Suprapubic skin (tissue), 4 donors: Measurements from ENCODE around the gene ZNF229. TPM values are rescaled to one million over a fixed set of nuclear protein-coding genes. Genes with fewer than 3 reads are reported as not detected.

Experiments used
- DNase-seq, 2 donors: peaks; one replicate each; pipeline ENCODE4 v3.0.0-alpha.2; 2019; ENCODE audit warnings: low spot score in 2 of 2
- H3K27ac ChIP-seq: fragments of 200-600 bp; sonication (generic); one replicate; pipeline ENCODE4 v1.5.1; 2019
- H3K27me3 ChIP-seq: fragments of 200-600 bp; sonication (generic); one replicate; pipeline ENCODE4 v1.5.1; 2019
- H3K36me3 ChIP-seq: fragments of 200-600 bp; sonication (generic); one replicate; pipeline ENCODE4 v1.5.1; 2019
- H3K4me1 ChIP-seq: fragments of 200-600 bp; sonication (generic); one replicate; pipeline ENCODE4 v1.5.1; 2019
- H3K4me3 ChIP-seq: fragments of 200-600 bp; sonication (generic); one replicate; pipeline ENCODE4 v1.5.1; 2019; ENCODE audit warnings: mild to moderate bottlenecking
- H3K9me3 ChIP-seq: fragments of 200-600 bp; sonication (generic); one replicate; pipeline ENCODE4 v1.5.1; 2019
- CTCF ChIP-seq, 2 donors: fragments of 200-600 bp in 1 of 2; fragments of 450-650 bp in 1 of 2; sonication (generic) in 1 of 2; IDR thresholded peaks; one replicate each; pipeline ENCODE4 v1.5.1; 2016 to 2019; ENCODE audit warnings: antibody characterized with exemption in 2 of 2, mild to moderate bottlenecking in 1 of 2, moderate library complexity in 1 of 2
- EP300 ChIP-seq: sonication (generic); formaldehyde crosslinking; IDR thresholded peaks from one replicate; pipeline ENCODE4 v1.6.1; 2017; ENCODE audit warnings: antibody characterized with exemption
- POLR2A ChIP-seq, 2 donors: fragments of 450-650 bp; IDR thresholded peaks; one replicate each; pipeline ENCODE4 v1.6.1; 2017; ENCODE audit warnings: antibody characterized with exemption in 2 of 2, mild to moderate bottlenecking in 2 of 2, moderate library complexity in 2 of 2
- POLR2AphosphoS5 ChIP-seq, 3 donors: sonication (generic); formaldehyde crosslinking; IDR thresholded peaks; one replicate each; pipeline ENCODE4 v1.6.1; 2017; ENCODE audit warnings: antibody characterized with exemption in 3 of 3
- WGBS: methylation state at CpG from one replicate; pipeline ENCODE4 v1.1.5; 2018; 5-methylcytosine and 5-hydroxymethylcytosine counted together
- total RNA-seq, 4 donors: library from RNA; depleted of rRNA; stranded (reverse); fragments of >200 nt; gene quantifications; one replicate each; pipeline ENCODE4 v1.1.0, GENCODE V29; 2016

ZNF229 gene
- total RNA-seq, 4 donors from 2014 or later = 0.83 to 10.6 (median 1.6) TPM

DNA sequence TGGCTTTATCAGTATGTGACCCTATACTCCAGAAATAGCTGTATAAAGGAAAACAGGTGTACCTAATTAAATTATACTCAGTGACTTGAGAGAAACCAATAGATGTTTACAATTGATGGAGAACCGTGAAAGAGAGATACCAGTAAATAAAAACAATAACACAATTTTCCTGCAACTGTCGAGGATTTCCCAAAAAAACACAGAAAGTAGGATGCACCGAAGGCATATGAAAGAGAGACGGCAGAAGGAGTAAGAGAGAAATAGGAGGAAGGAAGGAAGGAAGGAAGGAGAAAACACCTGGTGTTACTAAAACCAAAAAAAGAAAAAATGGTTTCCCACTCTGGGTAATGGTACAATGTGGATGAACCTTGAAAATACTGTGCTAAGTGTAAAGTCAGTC lies 6.8 kb upstream of the ZNF229 start:
- no peak for TF ChIP-seq POLR2A (IDR thresholded peaks at IDR 0.05)
- no peak for TF ChIP-seq EP300
- TF ChIP-seq CTCF (IDR thresholded peaks at IDR 0.05) = no peak
- no peak for TF ChIP-seq POLR2AphosphoS5 (IDR thresholded peaks at IDR 0.05)
- H3K27ac ChIP-seq = no peak overlapping the region
- DNase-seq = no peak
- no peaks in the 10 kb centered on the region for H3K4me1 ChIP-seq
- H3K36me3 ChIP-seq = no peaks in the 10 kb centered on the region
- no peak overlapping the region for H3K4me3 ChIP-seq
- peaks cover 50% of the 10 kb centered on the region for H3K9me3 ChIP-seq
- H3K27me3 ChIP-seq = peaks cover 6% of the 10 kb centered on the region
- WGBS = 91% methylated on average over 4 of the region's 4 CpGs

GRCh38 chr19:44452367-44452766 lies 4.1 kb upstream of the ZNF229 start:
- no peaks in the 10 kb centered on the region for H3K36me3 ChIP-seq
- H3K4me1 ChIP-seq = no peaks in the 10 kb centered on the region
- peaks cover 10% of the 10 kb centered on the region for H3K27me3 ChIP-seq
- H3K27ac ChIP-seq = no peak overlapping the region
- no peak for DNase-seq
- TF ChIP-seq POLR2A (IDR thresholded peaks at IDR 0.05) (no peak), POLR2AphosphoS5 (IDR thresholded peaks at IDR 0.05) (no peak), EP300 (no peak), CTCF (IDR thresholded peaks at IDR 0.05) (no peak)
- no peak overlapping the region for H3K4me3 ChIP-seq
- WGBS = 91% methylated on average over 4 of the region's 4 CpGs
- H3K9me3 ChIP-seq = peaks cover 54% of the 10 kb centered on the region

- H3K9me3 ChIP-seq = peaks cover 54% of the 10 kb centered on the region
- no peak for DNase-seq
These were observed 3.4 kb upstream of the ZNF229 start for GRCh38 chr19:44451687-44452086.

GRCh38 chr19:44438441-44438840 lies 9.8 kb downstream of the ZNF229 start:
- no peak for DNase-seq
- WGBS = 94% methylated on average over 3 of the region's 3 CpGs
- peaks cover 43% of the 10 kb centered on the region for H3K9me3 ChIP-seq
- no peak for TF ChIP-seq EP300
- no peak for TF ChIP-seq POLR2AphosphoS5 (IDR thresholded peaks at IDR 0.05)
- TF ChIP-seq CTCF (IDR thresholded peaks at IDR 0.05) = no peak
- TF ChIP-seq POLR2A (IDR thresholded peaks at IDR 0.05) = no peak
- no peaks in the 10 kb centered on the region for H3K4me1 ChIP-seq
- peaks cover 8% of the 10 kb centered on the region for H3K36me3 ChIP-seq
- H3K4me3 ChIP-seq = no peak overlapping the region
- H3K27me3 ChIP-seq = no peaks in the 10 kb centered on the region
- H3K27ac ChIP-seq = no peak overlapping the region

More at GRCh38 chr19:44451687-44452086, 3.4 kb upstream of the ZNF229 start:
- no peaks in the 10 kb centered on the region for H3K36me3 ChIP-seq
- H3K4me1 ChIP-seq = no peaks in the 10 kb centered on the region
- H3K27me3 ChIP-seq = peaks cover 10% of the 10 kb centered on the region
- WGBS = 94% methylated on average over 18 of the region's 18 CpGs
- TF ChIP-seq POLR2A (IDR thresholded peaks at IDR 0.05) (no peak), EP300 (no peak), POLR2AphosphoS5 (IDR thresholded peaks at IDR 0.05) (no peak), CTCF (IDR thresholded peaks at IDR 0.05) (no peak)
- H3K4me3 ChIP-seq = no peak overlapping the region
- no peak overlapping the region for H3K27ac ChIP-seq

DNA sequence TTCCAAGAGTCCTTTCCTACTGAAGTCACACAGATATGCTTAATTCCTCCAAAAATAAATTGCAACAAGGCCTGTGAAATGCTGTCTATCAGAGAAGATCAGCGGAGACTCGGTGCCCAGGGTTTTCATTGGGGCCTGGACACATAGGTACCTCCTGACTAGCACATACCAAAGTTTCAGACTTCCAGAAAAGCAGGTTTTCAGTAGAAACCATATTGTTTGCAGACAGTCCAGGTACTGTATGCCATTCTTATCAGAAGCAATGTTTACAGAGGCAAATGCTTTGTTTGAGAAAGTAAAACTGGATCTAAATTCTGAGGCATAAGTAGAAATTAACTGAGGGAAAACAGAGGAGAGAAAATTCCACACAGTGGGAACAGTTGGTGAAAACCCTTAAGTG lies 12.8 kb downstream of the ZNF229 start:
- H3K27me3 ChIP-seq = no peaks in the 10 kb centered on the region
- H3K4me1 ChIP-seq = no peaks in the 10 kb centered on the region
- H3K36me3 ChIP-seq = peaks cover 6% of the 10 kb centered on the region
- H3K4me3 ChIP-seq = no peak overlapping the region
- peaks cover 30% of the 10 kb centered on the region for H3K9me3 ChIP-seq
- no peak overlapping the region for H3K27ac ChIP-seq
- TF ChIP-seq POLR2A (IDR thresholded peaks at IDR 0.05) = no peak
- TF ChIP-seq CTCF (IDR thresholded peaks at IDR 0.05) = no peak
- no peak for TF ChIP-seq EP300
- no peak for TF ChIP-seq POLR2AphosphoS5 (IDR thresholded peaks at IDR 0.05)
- 96% methylated on average over 2 of the region's 2 CpGs for WGBS
- no peak for DNase-seq
